ENCODE data around the gene THAP10. TPM values are rescaled to one million over a fixed set of nuclear protein-coding genes. Genes with fewer than 3 reads are reported as not detected.

Gene THAP10
- total RNA-seq, 1 donor: 7.9 TPM

GRCh38 chr15:70832176-70832575 is 60.1 kb downstream of the THAP10 start:
- H3K4me3 ChIP-seq (ENCODE audit: low read depth, low read length): no peak overlapping the region
- no peak for DNase-seq (ENCODE audit: low read depth)
- TF ChIP-seq, protein P1, sequence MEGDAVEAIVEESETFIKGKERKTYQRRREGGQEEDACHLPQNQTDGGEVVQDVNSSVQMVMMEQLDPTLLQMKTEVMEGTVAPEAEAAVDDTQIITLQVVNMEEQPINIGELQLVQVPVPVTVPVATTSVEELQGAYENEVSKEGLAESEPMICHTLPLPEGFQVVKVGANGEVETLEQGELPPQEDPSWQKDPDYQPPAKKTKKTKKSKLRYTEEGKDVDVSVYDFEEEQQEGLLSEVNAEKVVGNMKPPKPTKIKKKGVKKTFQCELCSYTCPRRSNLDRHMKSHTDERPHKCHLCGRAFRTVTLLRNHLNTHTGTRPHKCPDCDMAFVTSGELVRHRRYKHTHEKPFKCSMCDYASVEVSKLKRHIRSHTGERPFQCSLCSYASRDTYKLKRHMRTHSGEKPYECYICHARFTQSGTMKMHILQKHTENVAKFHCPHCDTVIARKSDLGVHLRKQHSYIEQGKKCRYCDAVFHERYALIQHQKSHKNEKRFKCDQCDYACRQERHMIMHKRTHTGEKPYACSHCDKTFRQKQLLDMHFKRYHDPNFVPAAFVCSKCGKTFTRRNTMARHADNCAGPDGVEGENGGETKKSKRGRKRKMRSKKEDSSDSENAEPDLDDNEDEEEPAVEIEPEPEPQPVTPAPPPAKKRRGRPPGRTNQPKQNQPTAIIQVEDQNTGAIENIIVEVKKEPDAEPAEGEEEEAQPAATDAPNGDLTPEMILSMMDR (IDR thresholded peaks at IDR 0.05; ENCODE audit: insufficient read depth, low read length): no peak

Other genes with a start within 250 kb of the THAP10 start
- 106 and 149 TPM in 2 replicates for gene UACA, start 128.9 kb downstream of the THAP10 start, total RNA-seq (ENCODE audit: low replicate concordance)
- gene LARP6, start 38.3 kb downstream of the THAP10 start, total RNA-seq (ENCODE audit: low replicate concordance): 55.9 and 68.1 TPM in 2 replicates
- 12.0 and 25.2 TPM in 2 replicates for gene LRRC49, start 393 bp upstream of the THAP10 start, total RNA-seq (ENCODE audit: low replicate concordance)
- 28.1 and 50.9 TPM in 2 replicates for gene THSD4, start 223.0 kb upstream of the THAP10 start, total RNA-seq (ENCODE audit: low replicate concordance)